ENCODE data around the gene IFNL4. TPM values are rescaled to one million over a fixed set of nuclear protein-coding genes. Genes with fewer than 3 reads are reported as not detected.

The IFNL4 gene
- total RNA-seq, 1 donor from 2014 or later: not detected

Other genes starting within 250 kb of the IFNL4 start
- 0.57 and 0.84 TPM in 2 replicates for gene FBXO27, start 216.3 kb downstream of the IFNL4 start, total RNA-seq
- not detected in 2 replicates for gene ACP7, start 164.5 kb downstream of the IFNL4 start, total RNA-seq
- gene PAK4, start 123.1 kb downstream of the IFNL4 start, total RNA-seq: 16.5 and 19.4 TPM in 2 replicates
- gene NCCRP1, start 51.9 kb downstream of the IFNL4 start, total RNA-seq: not detected in 2 replicates
- gene SYCN, start 44.6 kb downstream of the IFNL4 start, total RNA-seq: not detected in 2 replicates
- not detected in 2 replicates for gene IFNL3, start 3.9 kb downstream of the IFNL4 start, total RNA-seq
- not detected in 2 replicates for gene IFNL2, start 19.5 kb upstream of the IFNL4 start, total RNA-seq
- not detected in 2 replicates for gene IFNL1, start 47.6 kb upstream of the IFNL4 start, total RNA-seq
- 4.4 and 4.5 TPM in 2 replicates for gene LRFN1, start 72.0 kb upstream of the IFNL4 start, total RNA-seq
- 350 and 364 TPM in 2 replicates for gene GMFG, start 87.2 kb upstream of the IFNL4 start, total RNA-seq
- gene SAMD4B, start 93.6 kb upstream of the IFNL4 start, total RNA-seq: 64.0 TPM in 2 replicates
- gene PAF1, start 142.2 kb upstream of the IFNL4 start, total RNA-seq: 49.5 and 51.1 TPM in 2 replicates
- gene MED29, start 142.5 kb upstream of the IFNL4 start, total RNA-seq: 32.3 and 34.7 TPM in 2 replicates
- 45.4 and 46.9 TPM in 2 replicates for gene ZFP36, start 158.0 kb upstream of the IFNL4 start, total RNA-seq
- gene PLEKHG2, start 163.8 kb upstream of the IFNL4 start, total RNA-seq: 49.8 and 50.7 TPM in 2 replicates
- 2,627 and 2,674 TPM in 2 replicates for gene RPS16, start 187.1 kb upstream of the IFNL4 start, total RNA-seq
- 163 and 169 TPM in 2 replicates for gene SUPT5H, start 196.7 kb upstream of the IFNL4 start, total RNA-seq
- gene TIMM50, start 232.0 kb upstream of the IFNL4 start, total RNA-seq: 110 and 115 TPM in 2 replicates

Data from activated T-helper 2 cell treated with anti-CD3 and anti-CD28 coated beads, Interferon-gamma antibody, Interleukin-2, Interleukin-4, amounts not matched to agents 10 μg/mL and 5 μg/mL and 100 μg/mL, durations not matched to agents 14 hours and 24 hours and 36 hours (primary cell).